H1 (cell line): ENCODE results near the gene BBS9. TPM values are rescaled to one million over a fixed set of nuclear protein-coding genes. Genes with fewer than 3 reads are reported as not detected.
A peak's percentile ranks its signal among the peaks of the same experiment; 100 is the strongest.

Experiments used
- CTCF ChIA-PET: fragments of 300-600 bp; sonication (Branson Sonifier 250); formaldehyde crosslinking; loops from one replicate; lab custom pipeline; 2021; ENCODE audit not compliant: partially characterized antibody; lab: Charles Lee
- POLR2A ChIA-PET: fragments of 300-600 bp; sonication (Branson Sonifier 250); formaldehyde crosslinking; loops from one replicate; lab custom pipeline; 2021; ENCODE audit warnings: inconsistent platforms; ENCODE audit not compliant: partially characterized antibody; lab: Charles Lee
- DNase-seq, 2 experiments: peaks; one replicate each; pipeline versions ENCODE4 v3.0.0 to v3.0.0-alpha.2; 2010 to 2022; ENCODE audit warnings: low spot score in 2 of 2, low read depth in 1 of 2, mixed read lengths in 1 of 2
- FAIRE-seq: peaks from 2 replicates; lab custom pipeline; 2011; peaks lifted over from hg19 to GRCh38; lab: Jason Lieb, UNC
- H2AFZ ChIP-seq: 2 replicates; pipeline ENCODE4 v1.8.1; 2012; ENCODE audit warnings: low read length, inconsistent platforms
- H2AK5ac ChIP-seq: 2 replicates; pipeline ENCODE4 v1.6.1; 2013; ENCODE audit warnings: low read depth, low read length
- H2BK120ac ChIP-seq: replicated peaks from 2 replicates; pipeline ENCODE3; 2013; ENCODE audit warnings: low read depth, low read length, inconsistent platforms
- H2BK12ac ChIP-seq: 2 replicates; pipeline ENCODE4 v1.6.1; 2013; ENCODE audit warnings: low read depth, low read length
- H2BK15ac ChIP-seq: 2 replicates; pipeline ENCODE4 v1.6.1; 2013; ENCODE audit warnings: low read length
- H2BK20ac ChIP-seq: 2 replicates; pipeline ENCODE4 v1.6.1; 2013; ENCODE audit warnings: low read length
- H2BK5ac ChIP-seq: 2 replicates; pipeline ENCODE4 v1.6.1; 2013; ENCODE audit warnings: low read depth, low read length
- H3K14ac ChIP-seq: 2 replicates; pipeline ENCODE4 v1.6.1; 2013; ENCODE audit warnings: inconsistent platforms; ENCODE audit not compliant: insufficient read length
- H3K18ac ChIP-seq: 2 replicates; pipeline ENCODE4 v1.6.1; 2013; ENCODE audit warnings: low read length; ENCODE audit errors: extremely low read depth
- H3K23ac ChIP-seq: 2 replicates; pipeline ENCODE4 v1.6.1; 2013; ENCODE audit warnings: inconsistent platforms; ENCODE audit not compliant: insufficient read length
- H3K23me2 ChIP-seq: 2 replicates; pipeline ENCODE4 v1.6.1; 2013; ENCODE audit warnings: low read depth, low read length
- H3K27ac ChIP-seq: 2 replicates; pipeline ENCODE4 v1.6.1; 2011; ENCODE audit warnings: low read depth, low read length, inconsistent platforms
- H3K27me3 ChIP-seq, 4 experiments: replicated peaks in 1 of 4; 1 replicate in 1 of 4; 2 replicates in 3 of 4; pipeline versions ENCODE4 v1.6.1 to v1.8.1; 2011 to 2013; ENCODE audit warnings: low read length in 3 of 4, mild to moderate bottlenecking in 3 of 4, inconsistent platforms in 2 of 4, mixed read lengths in 2 of 4, moderate library complexity in 1 of 4; ENCODE audit not compliant: control insufficient read depth in 3 of 4, insufficient read depth in 3 of 4; ENCODE audit errors: extremely low read depth in 1 of 4
- H3K36me3 ChIP-seq, 4 experiments: 2 replicates each; pipeline versions ENCODE4 v1.6.1 to v1.8.1; 2011 to 2013; ENCODE audit warnings: mild to moderate bottlenecking in 4 of 4, low read length in 3 of 4, moderate library complexity in 2 of 4, control low read depth in 1 of 4, inconsistent platforms in 1 of 4; ENCODE audit not compliant: insufficient read depth in 4 of 4, control insufficient read depth in 2 of 4
- H3K4ac ChIP-seq: replicated peaks from 2 replicates; pipeline ENCODE3; 2013; ENCODE audit warnings: low read length, low read depth, mixed read lengths, inconsistent platforms; ENCODE audit not compliant: insufficient read length
- H3K4me1 ChIP-seq, 4 experiments: replicated peaks in 1 of 4; 1 replicate in 1 of 4; 2 replicates in 3 of 4; pipeline versions ENCODE4 v1.6.1 to v1.8.1; 2011 to 2013; ENCODE audit warnings: low read length in 3 of 4, inconsistent platforms in 2 of 4, mixed read lengths in 1 of 4; ENCODE audit not compliant: insufficient read depth in 4 of 4, control insufficient read depth in 3 of 4
- H3K4me2 ChIP-seq, 2 experiments: 2 replicates each; pipeline versions ENCODE4 v1.6.1 to v1.8.1; 2011 to 2013; ENCODE audit warnings: low read depth in 2 of 2, low read length in 2 of 2, control low read depth in 1 of 2, inconsistent platforms in 1 of 2, mild to moderate bottlenecking in 1 of 2; ENCODE audit not compliant: insufficient read depth in 1 of 2
- H3K4me3 ChIP-seq, 4 experiments: fragments of 200-600, 300-600 bp in 1 of 4; sonication (generic), shearing (Covaris generic), sonication (Bioruptor Twin) in 1 of 4; 2 replicates each; pipeline versions ENCODE4 v1.5.1 to v1.8.1; 2011 to 2016; ENCODE audit warnings: low read length in 4 of 4, low read depth in 3 of 4, control low read depth in 2 of 4, inconsistent platforms in 2 of 4, mild to moderate bottlenecking in 2 of 4, mixed read lengths in 1 of 4, moderate library complexity in 1 of 4; ENCODE audit not compliant: insufficient read depth in 2 of 4; ENCODE audit errors: extremely low read depth in 1 of 4
- H3K56ac ChIP-seq: replicated peaks from 2 replicates; pipeline ENCODE3; 2013; ENCODE audit warnings: low read depth, mild to moderate bottlenecking, mixed read lengths, low read length, inconsistent platforms; ENCODE audit not compliant: insufficient read length
- H3K79me1 ChIP-seq: 2 replicates; pipeline ENCODE4 v1.6.1; 2013; ENCODE audit warnings: low read depth, low read length, control low read depth
- H3K79me2 ChIP-seq, 2 experiments: 2 replicates each; pipeline versions ENCODE4 v1.6.1 to v1.8.1; 2012 to 2013; ENCODE audit warnings: low read length in 2 of 2, mild to moderate bottlenecking in 2 of 2, inconsistent platforms in 1 of 2; ENCODE audit not compliant: insufficient read depth in 2 of 2, control insufficient read depth in 1 of 2
- H3K9ac ChIP-seq, 4 experiments: replicated peaks in 1 of 4; 1 replicate in 1 of 4; 2 replicates in 3 of 4; pipeline versions ENCODE4 v1.6.1 to v1.8.1; 2011 to 2013; ENCODE audit warnings: low read depth in 3 of 4, low read length in 3 of 4, control low read depth in 2 of 4, mild to moderate bottlenecking in 2 of 4, moderate library complexity in 2 of 4, inconsistent platforms in 1 of 4; ENCODE audit errors: extremely low read depth in 1 of 4
- H3K9me3 ChIP-seq, 2 experiments: 2 replicates each; pipeline versions ENCODE4 v1.6.1 to v1.8.1; 2012 to 2013; ENCODE audit warnings: mild to moderate bottlenecking in 2 of 2, moderate library complexity in 2 of 2, control low read depth in 1 of 2, inconsistent platforms in 1 of 2, low read depth in 1 of 2, low read length in 1 of 2, mixed read lengths in 1 of 2; ENCODE audit not compliant: insufficient read depth in 2 of 2
- H4K20me1 ChIP-seq, 2 experiments: replicated peaks in 1 of 2; 2 replicates each; pipeline versions ENCODE3 to v1.8.1; 2011 to 2013; ENCODE audit warnings: inconsistent platforms in 2 of 2, low read length in 2 of 2, mild to moderate bottlenecking in 1 of 2; ENCODE audit not compliant: insufficient read depth in 2 of 2, control insufficient read depth in 1 of 2
- H4K5ac ChIP-seq: 2 replicates; pipeline ENCODE4 v1.6.1; 2013; ENCODE audit warnings: low read length, low read depth, mixed read lengths, inconsistent platforms; ENCODE audit not compliant: insufficient read length
- H4K8ac ChIP-seq: 2 replicates; pipeline ENCODE4 v1.8.0; 2013; ENCODE audit warnings: mild to moderate bottlenecking, moderate library complexity, low read length, inconsistent platforms; ENCODE audit not compliant: insufficient read depth; ENCODE audit errors: extremely low read depth
- H4K91ac ChIP-seq: replicated peaks from 2 replicates; pipeline ENCODE3; 2013; ENCODE audit warnings: low read length, mixed read lengths, inconsistent platforms; ENCODE audit not compliant: insufficient read length
- GTF2F1 ChIP-seq: IDR thresholded peaks from 2 replicates; pipeline ENCODE4 v1.6.1; 2012; ENCODE audit warnings: low read depth, low read length, improper control_type of control experiment, borderline replicate concordance
- YY1 ChIP-seq: IDR thresholded peaks from 2 replicates; pipeline ENCODE4 v1.6.1; 2011; ENCODE audit warnings: low read depth, mild to moderate bottlenecking, low read length
- WGBS, 2 experiments: shearing (Covaris generic) in 1 of 2; methylation state at CpG; one replicate each; pipeline versions ENCODE4 v1.1.6 to v1.1.7; 2013 to 2015; ENCODE audit warnings: low lambda C conversion rate in 2 of 2, mixed read lengths in 2 of 2, inconsistent platforms in 1 of 2, low coverage in 1 of 2, missing lambda C conversion rate in 1 of 2; ENCODE audit not compliant: insufficient replicate concordance in 2 of 2, insufficient coverage in 1 of 2, insufficient read length in 1 of 2; ENCODE audit errors: extremely low coverage in 1 of 2, missing lambda C conversion rate in 1 of 2; 5-methylcytosine and 5-hydroxymethylcytosine counted together
- polyA plus RNA-seq, 7 experiments: library from polyadenylated mRNA; depleted of rRNA in 3 of 7; stranded (reverse) in 5 of 7; unstranded in 2 of 7; fragments of >200 nt in 5 of 7; fragments of 200-250 nt in 2 of 7; gene quantifications; 1 replicate in 5 of 7; 2 replicates in 1 of 7; 4 replicates in 1 of 7; pipeline versions ENCODE4 v1.2.1 to v1.2.3, GENCODE V29; 2011 to 2013; ENCODE audit warnings: missing spikeins in 2 of 7, mixed read lengths in 2 of 7
- total RNA-seq: library from RNA; stranded (reverse); fragmentation: NEBNext Ultra II Directional; extraction: Animal tissue kit (Norgen Biotek cat#: 25700); gene quantifications from 2 replicates; pipeline ENCODE4 v1.2.1, GENCODE V29; 2021

BBS9 gene
- total and polyA plus RNA-seq, 2 of the 8 experiments (the other 6 are each of a cell fraction or from before 2014, with no cell fraction given): 22.3 to 37.0 TPM

DNA sequence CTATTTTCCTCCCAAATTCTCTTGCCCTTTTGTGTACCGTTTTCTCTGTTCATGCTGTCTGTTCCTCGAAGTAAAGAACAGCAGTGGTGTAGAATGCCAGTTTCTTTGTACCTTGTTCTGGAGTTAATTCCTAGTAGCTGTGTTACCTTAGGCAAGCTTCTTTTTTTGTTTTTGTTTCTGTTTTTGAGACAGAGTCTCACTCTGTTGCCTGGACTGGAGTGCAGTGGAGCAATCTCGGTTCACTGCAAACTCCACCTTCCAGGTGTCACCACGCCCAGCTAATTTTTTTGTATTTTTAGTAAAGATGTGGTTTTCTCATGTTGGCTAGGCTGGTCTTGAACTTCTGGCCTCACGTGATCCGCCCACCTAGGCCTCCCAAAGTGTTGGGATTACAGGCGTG, 221.2 kb downstream of the BBS9 start:
- Histone ChIP-seq H2BK20ac (peak overlapping the region; percentile 75; the same call in 1 of the 2 replicates), H4K91ac (peak overlapping the region; percentile 81), H2AK5ac (0 out of 2 replicates have a peak overlapping the region, but pooled peaks have one; percentile 32), H2AFZ (no peak overlapping the region), H3K9ac (no peak overlapping the region), H3K14ac (no peak overlapping the region), H4K5ac (no peak overlapping the region), H3K36me3 (no peaks in the 10 kb centered on the region), H3K4me3 (no peak overlapping the region), H3K23ac (no peak overlapping the region), H3K4me1 (peaks cover 0 to 10% (median 0%) of the 10 kb centered on the region in 4 experiments; a peak in 1 of 7 replicates), H3K56ac (no peak overlapping the region), H3K79me1 (no peaks in the 10 kb centered on the region), H4K20me1 (no peaks in the 10 kb centered on the region), H3K4me2 (no peak overlapping the region), H3K27ac (no peak overlapping the region), H2BK120ac (peak overlapping the region; percentile 98), H3K18ac (0 out of 2 replicates have a peak overlapping the region, but pooled peaks have one; percentile 39), H2BK12ac (no peak overlapping the region; the same call in 1 of the 2 replicates), H3K4ac (peak overlapping the region; percentile 85), H3K79me2 (peaks cover 0 to 31% of the 10 kb centered on the region in 2 experiments; a peak in 2 of 4 replicates), H4K8ac (no peak overlapping the region), H2BK15ac (no peak overlapping the region; the same call in 1 of the 2 replicates), H2BK5ac (peak overlapping the region; percentile 35; the same call in 1 of the 2 replicates), H3K9me3 (no peaks in the 10 kb centered on the region), H3K23me2 (no peaks in the 10 kb centered on the region), H3K27me3 (no peaks in the 10 kb centered on the region)
- TF ChIP-seq GTF2F1 (no peak), YY1 (no peak)
- DNase-seq (no peak), FAIRE-seq (no peak)
- WGBS, 2 experiments: 84% methylated on average over 7 of the region's 7 CpGs; no CpG with 5 or more reads in 1 of the 2 experiments
- ChIA-PET POLR2A (no interaction called here), CTCF (interaction anchor here (0.9 to 2.3 kb wide), 2 partner anchors 16 to 63 kb away, joined by 3 to 7 read pairs; no protein-coding TSS in a partner anchor)
